Activated T-cell treated with anti-CD3 and anti-CD28 coated beads, Interleukin-2, amount 50 U/mL, for 72 hours (primary cell): ENCODE data around the gene CAPN13. TPM values are rescaled to one million over a fixed set of nuclear protein-coding genes. Genes with fewer than 3 reads are reported as not detected.

Experiments
- ATAC-seq, 2 donors: fragments of 150-1000 bp; cut with Tn5 transposase; replicated peaks in 1 of 2; 2 replicates each; pipeline ENCODE4 v1.10.0; 2021; ENCODE audit warnings: moderate library complexity in 2 of 2, mild to moderate bottlenecking in 1 of 2
- DNase-seq, 2 donors: peaks; one replicate each; pipeline ENCODE4 v3.0.0; 2021 to 2022; ENCODE audit warnings: mixed read lengths in 1 of 2
- H3K27ac Mint-ChIP-seq: one replicate; pipeline ENCODE4 v1.8.0; 2022; ENCODE audit warnings: mild to moderate bottlenecking, moderate library complexity, mixed read lengths
- H3K27me3 Mint-ChIP-seq: one replicate; pipeline ENCODE4 v1.8.0; 2022; ENCODE audit warnings: low read depth, mixed read lengths
- H3K36me3 Mint-ChIP-seq, 2 donors: one replicate each; pipeline ENCODE4 v1.8.0; 2022; ENCODE audit warnings: mixed read lengths in 2 of 2, mild to moderate bottlenecking in 1 of 2; ENCODE audit not compliant: insufficient read depth in 2 of 2
- H3K4me1 Mint-ChIP-seq: one replicate; pipeline ENCODE4 v1.8.0; 2022; ENCODE audit warnings: low read depth, mixed read lengths
- H3K4me3 Mint-ChIP-seq, 2 donors: one replicate each; pipeline ENCODE4 v1.8.0; 2022; ENCODE audit warnings: mild to moderate bottlenecking in 2 of 2, mixed read lengths in 2 of 2, moderate library complexity in 2 of 2
- H3K9me3 Mint-ChIP-seq, 2 donors: one replicate each; pipeline ENCODE4 v1.8.0; 2022; ENCODE audit warnings: mixed read lengths in 2 of 2
- total RNA-seq, 2 donors: library from RNA; stranded (reverse); gene quantifications; one replicate each; pipeline ENCODE4 v1.2.3, GENCODE V29; 2022

The CAPN13 gene
- total RNA-seq, 2 donors from 2014 or later, result not detected

DNA sequence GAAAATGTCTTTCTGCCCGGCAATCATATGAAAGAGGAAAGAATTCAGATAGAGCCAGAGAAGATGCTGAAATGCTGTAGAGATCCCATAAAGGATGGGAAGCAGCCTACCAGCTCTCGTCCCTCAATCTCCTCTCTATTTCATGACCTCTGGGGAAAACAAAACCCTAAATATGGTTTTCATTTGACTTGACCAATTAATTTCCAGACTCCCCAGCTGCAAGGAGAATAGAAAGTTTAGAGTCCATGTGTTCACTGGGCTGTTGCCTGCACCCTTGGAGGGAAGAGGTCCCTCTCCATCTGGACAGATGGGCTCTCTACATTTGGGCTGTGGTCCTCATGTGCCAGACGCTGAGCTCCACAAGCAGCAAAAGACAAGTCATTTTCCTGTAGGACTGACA lies 40.6 kb downstream of the CAPN13 start:
- Mint-ChIP-seq H3K27ac (no peak overlapping the region), H3K9me3 (no peaks in the 10 kb centered on the region), H3K4me3 (no peak overlapping the region), H3K36me3 (no peaks in the 10 kb centered on the region), H3K4me1 (no peaks in the 10 kb centered on the region), H3K27me3 (no peaks in the 10 kb centered on the region)
- no peak for ATAC-seq
- no peak for DNase-seq

- Mint-ChIP-seq H3K27ac (no peak overlapping the region), H3K36me3 (no peaks in the 10 kb centered on the region), H3K27me3 (no peaks in the 10 kb centered on the region), H3K9me3 (no peaks in the 10 kb centered on the region), H3K4me3 (no peak overlapping the region), H3K4me1 (no peaks in the 10 kb centered on the region)
- DNase-seq, result no peak
- ATAC-seq, result peak; percentile 20 to 32
These were observed 41.3 kb downstream of the CAPN13 start for GRCh38 chr2:30765876-30766470.

GRCh38 chr2:30765191-30765590 lies 42.1 kb downstream of the CAPN13 start:
- Mint-ChIP-seq H3K4me1 (no peaks in the 10 kb centered on the region), H3K4me3 (no peak overlapping the region), H3K36me3 (no peaks in the 10 kb centered on the region), H3K9me3 (no peaks in the 10 kb centered on the region), H3K27me3 (no peaks in the 10 kb centered on the region), H3K27ac (no peak overlapping the region)
- DNase-seq (no peak), ATAC-seq (no peak)

GRCh38 chr2:30764021-30764800 lies 43.0 kb downstream of the CAPN13 start:
- H3K4me1 Mint-ChIP-seq, result no peaks in the 10 kb centered on the region
- H3K9me3 Mint-ChIP-seq, result no peaks in the 10 kb centered on the region
- H3K27me3 Mint-ChIP-seq, result no peaks in the 10 kb centered on the region
- H3K27ac Mint-ChIP-seq, result no peak overlapping the region
- H3K36me3 Mint-ChIP-seq, result no peaks in the 10 kb centered on the region
- DNase-seq, result no peak
- no peak for ATAC-seq
- H3K4me3 Mint-ChIP-seq, result no peak overlapping the region

DNA sequence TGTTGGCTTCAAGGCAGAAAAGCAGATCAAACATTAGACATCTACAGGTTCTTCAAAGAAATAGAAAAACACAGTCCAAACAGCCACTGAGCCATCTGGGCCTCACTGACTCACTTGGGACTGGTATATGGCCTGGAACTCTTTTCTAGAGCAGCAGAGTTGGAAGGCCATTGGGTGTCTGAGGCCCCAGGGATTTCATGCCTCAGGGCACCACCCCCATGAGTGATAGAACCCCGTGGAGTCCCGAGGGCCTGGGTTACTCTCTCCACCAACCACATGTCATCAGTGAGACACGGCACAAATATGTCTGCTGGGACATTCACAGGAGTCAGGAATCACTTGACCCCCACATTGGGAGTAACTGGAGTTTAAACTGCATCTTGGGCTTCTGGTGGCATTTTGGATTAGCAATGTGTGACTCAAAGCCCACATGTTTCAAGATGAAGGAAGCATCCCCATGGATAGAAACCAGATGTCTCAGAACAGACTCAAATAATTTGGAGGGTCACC lies 44.0 kb downstream of the CAPN13 start:
- no peaks in the 10 kb centered on the region for H3K27me3 Mint-ChIP-seq
- no peak overlapping the region for H3K4me3 Mint-ChIP-seq
- no peaks in the 10 kb centered on the region for H3K36me3 Mint-ChIP-seq

GRCh38 chr2:30761226-30761625 lies 46.0 kb downstream of the CAPN13 start:
- Mint-ChIP-seq H3K9me3 (no peaks in the 10 kb centered on the region), H3K27me3 (peaks cover 2% of the 10 kb centered on the region), H3K36me3 (no peaks in the 10 kb centered on the region), H3K4me1 (no peaks in the 10 kb centered on the region), H3K4me3 (no peak overlapping the region), H3K27ac (no peak overlapping the region)
- ATAC-seq (no peak), DNase-seq (no peak)

More for the DNA sequence above, 44.0 kb downstream of the CAPN13 start:
- Mint-ChIP-seq H3K27ac (no peak overlapping the region), H3K9me3 (no peaks in the 10 kb centered on the region), H3K4me1 (no peaks in the 10 kb centered on the region)
- DNase-seq (no peak), ATAC-seq (no peak)

DNA sequence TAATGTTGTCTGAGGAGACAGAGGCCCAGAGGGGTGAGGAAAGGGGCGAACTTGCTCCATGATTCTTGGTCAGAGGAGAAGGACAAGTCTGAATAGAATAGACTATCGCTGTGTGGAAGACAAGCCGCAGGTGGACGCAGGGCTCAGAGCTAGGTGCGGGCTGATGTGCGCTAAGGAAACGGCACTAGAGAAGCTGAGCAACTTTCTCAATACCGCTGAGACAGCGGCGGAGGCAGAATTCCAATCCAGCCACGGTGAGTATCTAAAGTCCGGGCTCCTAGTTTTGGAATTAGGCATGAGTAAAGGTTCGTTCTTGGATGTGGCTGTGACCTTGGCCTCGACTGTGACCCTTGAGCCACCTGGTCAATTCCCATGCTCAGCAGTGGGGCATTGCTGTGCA lies 47.8 kb downstream of the CAPN13 start:
- no peak overlapping the region for H3K4me3 Mint-ChIP-seq
- DNase-seq (no peak), ATAC-seq (no peak)
- H3K36me3 Mint-ChIP-seq, result no peaks in the 10 kb centered on the region
- H3K9me3 Mint-ChIP-seq, result no peaks in the 10 kb centered on the region
- H3K27me3 Mint-ChIP-seq, result peaks cover 15% of the 10 kb centered on the region
- H3K27ac Mint-ChIP-seq, result no peak overlapping the region
- no peaks in the 10 kb centered on the region for H3K4me1 Mint-ChIP-seq

DNA sequence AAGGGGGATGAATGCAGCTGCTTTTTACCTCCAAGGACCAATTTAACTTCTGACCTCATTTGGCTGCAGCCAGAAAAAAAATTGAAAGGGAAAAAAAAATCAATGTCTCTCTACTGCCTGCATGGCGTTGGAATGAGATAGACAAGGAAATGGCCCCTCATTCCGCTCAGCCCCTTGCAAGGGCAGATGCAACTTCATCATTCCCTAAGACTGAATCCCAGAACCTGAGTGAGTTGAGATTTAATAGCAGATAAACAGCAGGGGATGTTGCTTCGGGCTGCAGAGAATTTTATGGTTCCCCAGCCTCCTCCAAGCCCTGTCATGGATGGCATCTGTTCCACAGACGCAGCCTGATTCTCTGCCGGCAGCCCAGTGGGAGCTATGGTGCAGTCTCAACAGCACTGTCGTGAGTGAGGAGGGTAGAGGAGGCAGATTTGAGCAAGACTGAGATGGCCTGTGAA lies 49.0 kb downstream of the CAPN13 start:
- no peak overlapping the region for H3K27ac Mint-ChIP-seq
- no peak for DNase-seq
- no peaks in the 10 kb centered on the region for H3K9me3 Mint-ChIP-seq
- no peak for ATAC-seq
- H3K4me1 Mint-ChIP-seq, result no peaks in the 10 kb centered on the region
- H3K4me3 Mint-ChIP-seq, result no peak overlapping the region
- peaks cover 19% of the 10 kb centered on the region for H3K27me3 Mint-ChIP-seq
- no peaks in the 10 kb centered on the region for H3K36me3 Mint-ChIP-seq

GRCh38 chr2:30757749-30758148 lies 49.5 kb downstream of the CAPN13 start:
- no peak overlapping the region for H3K4me3 Mint-ChIP-seq
- ATAC-seq (no peak), DNase-seq (no peak)
- H3K36me3 Mint-ChIP-seq, result no peaks in the 10 kb centered on the region
- no peaks in the 10 kb centered on the region for H3K9me3 Mint-ChIP-seq
- no peak overlapping the region for H3K27ac Mint-ChIP-seq
- H3K27me3 Mint-ChIP-seq, result peaks cover 19% of the 10 kb centered on the region
- H3K4me1 Mint-ChIP-seq, result no peaks in the 10 kb centered on the region

- Mint-ChIP-seq H3K4me1 (no peaks in the 10 kb centered on the region), H3K27ac (no peak overlapping the region), H3K36me3 (no peaks in the 10 kb centered on the region), H3K27me3 (peaks cover 22% of the 10 kb centered on the region), H3K9me3 (no peaks in the 10 kb centered on the region), H3K4me3 (no peak overlapping the region)
- no peak for DNase-seq
- no peak for ATAC-seq
These were observed 50.3 kb downstream of the CAPN13 start for GRCh38 chr2:30756971-30757370.

DNA sequence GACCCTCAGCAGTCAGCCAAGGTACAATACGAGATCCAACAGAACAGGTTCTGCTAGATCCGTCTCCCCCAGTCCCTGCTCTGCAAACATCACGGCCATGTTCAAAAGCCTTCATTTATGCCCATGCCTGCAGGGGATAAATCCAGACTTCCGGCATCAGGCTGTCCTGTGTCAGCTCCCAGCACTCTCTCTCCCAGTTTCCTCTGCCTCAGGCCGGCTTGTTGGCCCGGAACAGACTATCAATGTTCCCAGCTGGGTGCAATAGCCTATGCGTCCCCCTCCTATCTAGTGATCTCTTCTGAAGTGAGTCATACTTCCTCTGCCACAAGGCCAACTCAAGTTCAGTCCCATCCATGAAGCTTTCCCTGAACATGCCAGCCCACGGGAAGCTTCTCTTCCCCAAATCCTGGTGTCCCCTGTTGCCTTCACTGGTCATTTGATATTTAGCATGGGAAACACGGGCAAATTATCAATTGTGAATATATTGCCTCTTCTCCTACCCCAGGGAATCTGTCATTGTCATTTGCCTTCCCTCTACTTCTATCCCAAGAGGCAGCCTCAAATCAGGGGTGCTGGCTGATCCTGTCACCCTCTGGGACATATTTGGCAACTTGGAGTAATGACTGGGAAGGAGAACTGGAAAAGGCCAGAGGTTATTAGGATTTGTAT lies 51.1 kb downstream of the CAPN13 start:
- Mint-ChIP-seq H3K27ac (no peak overlapping the region), H3K9me3 (no peaks in the 10 kb centered on the region), H3K4me3 (no peak overlapping the region), H3K4me1 (no peaks in the 10 kb centered on the region), H3K36me3 (no peaks in the 10 kb centered on the region), H3K27me3 (peaks cover 27% of the 10 kb centered on the region)
- DNase-seq, result no peak
- no peak for ATAC-seq

DNA sequence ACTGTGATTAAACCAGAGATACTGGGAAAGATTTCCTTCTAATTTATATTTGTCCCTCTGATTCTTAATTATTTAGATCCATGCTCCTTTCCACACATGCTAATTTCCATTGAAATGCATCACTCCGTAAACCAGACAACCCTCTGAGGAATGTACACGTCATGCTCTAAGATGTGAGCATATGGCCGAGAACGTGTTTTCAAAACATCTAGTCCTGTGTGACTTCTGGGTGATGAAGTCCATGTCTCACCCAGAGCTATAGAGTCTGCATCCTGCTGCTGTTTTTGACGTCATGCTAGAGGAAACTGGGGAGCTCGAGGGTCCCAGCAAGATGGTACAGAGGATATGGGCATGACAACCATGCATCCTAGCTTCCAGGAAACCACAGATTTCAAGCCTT lies 53.6 kb downstream of the CAPN13 start:
- DNase-seq (no peak), ATAC-seq (no peak)
- Mint-ChIP-seq H3K27ac (no peak overlapping the region), H3K27me3 (peaks cover 34% of the 10 kb centered on the region), H3K4me1 (no peaks in the 10 kb centered on the region), H3K36me3 (no peaks in the 10 kb centered on the region), H3K9me3 (no peaks in the 10 kb centered on the region), H3K4me3 (no peak overlapping the region)

- Mint-ChIP-seq H3K4me3 (no peak overlapping the region), H3K27me3 (peaks cover 34% of the 10 kb centered on the region), H3K27ac (no peak overlapping the region), H3K9me3 (no peaks in the 10 kb centered on the region), H3K4me1 (no peaks in the 10 kb centered on the region), H3K36me3 (no peaks in the 10 kb centered on the region)
- ATAC-seq (no peak), DNase-seq (no peak)
These were observed 54.4 kb downstream of the CAPN13 start for GRCh38 chr2:30752811-30753210.
